Measurements from ENCODE around the gene TAX1BP3. TPM values are rescaled to one million over a fixed set of nuclear protein-coding genes. Genes with fewer than 3 reads are reported as not detected.

TAX1BP3 gene
- total RNA-seq, 1 experiment from 2014 or later: 76.3 TPM

DNA sequence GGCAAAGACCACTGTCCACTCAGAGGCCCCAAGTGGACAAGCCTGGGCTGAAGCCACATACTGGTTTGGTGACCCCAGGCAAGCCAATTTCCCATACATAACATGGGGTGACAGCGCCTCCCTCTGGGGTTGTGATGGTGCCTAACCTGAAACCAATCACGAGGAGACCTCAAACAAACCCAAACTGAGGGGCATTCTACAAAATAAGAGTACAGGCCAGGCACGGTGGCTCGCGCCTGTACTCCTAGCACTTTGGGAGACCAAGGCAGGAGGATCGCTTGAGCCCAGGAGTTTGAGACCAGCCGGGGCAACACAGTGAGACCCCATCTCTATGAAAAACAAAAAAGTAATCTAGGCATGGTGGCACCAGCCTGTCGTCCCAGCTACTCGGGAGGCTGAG is 24.0 kb upstream of the TAX1BP3 start:
- Histone ChIP-seq H2AFZ (ENCODE audit: low read length) (no peak overlapping the region), H3K56ac (ENCODE audit: insufficient read length, low read depth, low read length) (no peak overlapping the region), H3K79me2 (ENCODE audit: insufficient read depth, low read length) (no peaks in the 10 kb centered on the region), H3K4me2 (ENCODE audit: insufficient read depth, insufficient read length, low read length) (no peak overlapping the region), H3T11ph (ENCODE audit: low read length) (no peak overlapping the region), H3K4me1 (ENCODE audit: insufficient read depth, low read length) (no peaks in the 10 kb centered on the region), H2BK12ac (ENCODE audit: insufficient read length, low read depth, low read length) (no peak overlapping the region), H4K5ac (ENCODE audit: insufficient read length, low read depth, low read length) (no peak overlapping the region), H3K14ac (ENCODE audit: insufficient read depth, low read length) (no peak overlapping the region), H4K8ac (replicated peaks; ENCODE audit: insufficient read length, low read depth, low read length) (no peak overlapping the region), H3K9ac (ENCODE audit: extremely low read depth, insufficient read length, low read length) (no peak overlapping the region), H3K23me2 (ENCODE audit: insufficient read length, low read depth, low read length, poor library complexity, severe bottlenecking) (peaks cover 4% of the 10 kb centered on the region), H2BK120ac (ENCODE audit: low read depth, low read length, poor library complexity, severe bottlenecking) (no peak overlapping the region), H3K23ac (ENCODE audit: insufficient read length, low read depth, low read length) (no peak overlapping the region), H4K91ac (ENCODE audit: insufficient read length, low read depth, low read length) (no peak overlapping the region), H2BK20ac (ENCODE audit: low read depth, low read length, poor library complexity, severe bottlenecking) (no peak overlapping the region), H2BK5ac (ENCODE audit: insufficient read length, low read length) (no peak overlapping the region), H3K27ac (ENCODE audit: insufficient read length, low read depth, low read length) (no peak overlapping the region), H3K4ac (ENCODE audit: low read depth, low read length) (no peak overlapping the region), H4K20me1 (ENCODE audit: control insufficient read depth, insufficient read depth, insufficient read length) (peaks cover 3% of the 10 kb centered on the region), H2AK5ac (ENCODE audit: insufficient read length, low read length) (no peak overlapping the region), H3K9me3 (ENCODE audit: control insufficient read depth, low read depth, low read length) (no peaks in the 10 kb centered on the region), H3K79me1 (ENCODE audit: insufficient read depth, low read depth, low read length, poor library complexity, severe bottlenecking) (no peaks in the 10 kb centered on the region), H2BK15ac (ENCODE audit: low read depth, low read length) (no peak overlapping the region), H3K18ac (ENCODE audit: insufficient read length, low read depth, low read length) (no peak overlapping the region), H3K27me3 (ENCODE audit: insufficient read depth, low read length) (no peaks in the 10 kb centered on the region)
- no CpG with 5 or more reads among the region's 9 CpGs for WGBS (ENCODE audit: extremely low coverage, insufficient read length, low lambda C conversion rate)
- Mint-ChIP-seq H3K27me3 (ENCODE audit: low read depth) (peaks cover 32% of the 10 kb centered on the region), H3K4me3 (no peak overlapping the region), H3K36me3 (ENCODE audit: insufficient read depth in 1 of 3, low read depth in 3 of 3) (peaks cover 0 to 4% (median 0%) of the 10 kb centered on the region in 3 experiments; a peak in 1 of 7 replicates), H3K27ac (no peak overlapping the region), H3K9me3 (no peaks in the 10 kb centered on the region; a peak in 2 of 5 replicates), H3K4me1 (peaks cover 5 to 21% of the 10 kb centered on the region in 2 experiments)
- DNase-seq: peak; percentile 74
- TF ChIP-seq, protein P1, sequence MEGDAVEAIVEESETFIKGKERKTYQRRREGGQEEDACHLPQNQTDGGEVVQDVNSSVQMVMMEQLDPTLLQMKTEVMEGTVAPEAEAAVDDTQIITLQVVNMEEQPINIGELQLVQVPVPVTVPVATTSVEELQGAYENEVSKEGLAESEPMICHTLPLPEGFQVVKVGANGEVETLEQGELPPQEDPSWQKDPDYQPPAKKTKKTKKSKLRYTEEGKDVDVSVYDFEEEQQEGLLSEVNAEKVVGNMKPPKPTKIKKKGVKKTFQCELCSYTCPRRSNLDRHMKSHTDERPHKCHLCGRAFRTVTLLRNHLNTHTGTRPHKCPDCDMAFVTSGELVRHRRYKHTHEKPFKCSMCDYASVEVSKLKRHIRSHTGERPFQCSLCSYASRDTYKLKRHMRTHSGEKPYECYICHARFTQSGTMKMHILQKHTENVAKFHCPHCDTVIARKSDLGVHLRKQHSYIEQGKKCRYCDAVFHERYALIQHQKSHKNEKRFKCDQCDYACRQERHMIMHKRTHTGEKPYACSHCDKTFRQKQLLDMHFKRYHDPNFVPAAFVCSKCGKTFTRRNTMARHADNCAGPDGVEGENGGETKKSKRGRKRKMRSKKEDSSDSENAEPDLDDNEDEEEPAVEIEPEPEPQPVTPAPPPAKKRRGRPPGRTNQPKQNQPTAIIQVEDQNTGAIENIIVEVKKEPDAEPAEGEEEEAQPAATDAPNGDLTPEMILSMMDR (conservative IDR thresholded peaks at IDR 0.05): peak; percentile 30; the same call in 2 of the 3 replicates
